ENCODE measurements around the gene MTG1. TPM values are rescaled to one million over a fixed set of nuclear protein-coding genes. Genes with fewer than 3 reads are reported as not detected.

Gene MTG1
- total and polyA plus RNA-seq, 12 donors: 17.4 to 36.2 (median 23.8) TPM

DNA sequence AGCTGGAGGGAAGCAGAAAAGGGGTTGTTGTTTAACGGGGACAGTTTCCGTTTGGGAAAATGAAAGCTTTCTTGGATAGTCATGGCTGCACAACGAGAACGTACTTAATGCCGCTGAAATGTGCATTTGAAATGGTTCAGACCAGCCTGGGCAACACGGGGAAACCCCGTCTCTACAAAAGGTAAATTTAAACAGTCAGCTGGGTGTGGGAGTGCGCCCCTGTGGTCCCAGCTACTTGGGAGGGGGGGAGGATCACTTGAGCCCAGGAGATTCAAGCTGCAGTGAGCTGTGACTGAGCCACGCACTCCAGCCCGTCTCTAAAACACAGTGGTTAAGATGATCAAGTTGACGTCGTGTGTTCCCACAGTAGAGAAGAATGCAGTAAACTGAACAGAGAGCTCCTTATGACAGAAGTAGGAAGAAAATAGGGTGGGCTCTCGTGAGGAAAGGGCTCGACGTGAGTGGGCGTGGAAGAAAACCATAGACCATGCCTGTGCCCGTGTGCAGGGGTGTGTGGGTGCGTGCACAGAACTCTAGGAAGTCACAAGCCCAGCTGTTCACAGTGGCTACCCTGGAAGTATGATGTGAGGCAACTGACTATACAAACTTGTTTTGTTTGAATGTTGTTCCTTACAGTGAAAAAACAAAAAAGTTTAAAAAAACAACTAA lies 32.0 kb upstream of the MTG1 start:
- H3K27ac ChIP-seq: no peak overlapping the region
- H3K4me1 ChIP-seq: peaks cover 0 to 22% (median 8%) of the 10 kb centered on the region in 9 donors
- peaks cover 0 to 56% (median 26%) of the 10 kb centered on the region in 9 donors for H3K36me3 ChIP-seq
- no peak for ATAC-seq
- intact Hi-C loops (cut with DNase I): no loop called here
- H3K27me3 ChIP-seq: no peaks in the 10 kb centered on the region
- TF ChIP-seq, protein P1, sequence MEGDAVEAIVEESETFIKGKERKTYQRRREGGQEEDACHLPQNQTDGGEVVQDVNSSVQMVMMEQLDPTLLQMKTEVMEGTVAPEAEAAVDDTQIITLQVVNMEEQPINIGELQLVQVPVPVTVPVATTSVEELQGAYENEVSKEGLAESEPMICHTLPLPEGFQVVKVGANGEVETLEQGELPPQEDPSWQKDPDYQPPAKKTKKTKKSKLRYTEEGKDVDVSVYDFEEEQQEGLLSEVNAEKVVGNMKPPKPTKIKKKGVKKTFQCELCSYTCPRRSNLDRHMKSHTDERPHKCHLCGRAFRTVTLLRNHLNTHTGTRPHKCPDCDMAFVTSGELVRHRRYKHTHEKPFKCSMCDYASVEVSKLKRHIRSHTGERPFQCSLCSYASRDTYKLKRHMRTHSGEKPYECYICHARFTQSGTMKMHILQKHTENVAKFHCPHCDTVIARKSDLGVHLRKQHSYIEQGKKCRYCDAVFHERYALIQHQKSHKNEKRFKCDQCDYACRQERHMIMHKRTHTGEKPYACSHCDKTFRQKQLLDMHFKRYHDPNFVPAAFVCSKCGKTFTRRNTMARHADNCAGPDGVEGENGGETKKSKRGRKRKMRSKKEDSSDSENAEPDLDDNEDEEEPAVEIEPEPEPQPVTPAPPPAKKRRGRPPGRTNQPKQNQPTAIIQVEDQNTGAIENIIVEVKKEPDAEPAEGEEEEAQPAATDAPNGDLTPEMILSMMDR (IDR thresholded peaks at IDR 0.05): no peak
- H3K9me3 ChIP-seq: peaks cover 0 to 6% (median 0%) of the 10 kb centered on the region in 11 donors
- WGBS, 2 donors: 83% methylated on average over 18 of the region's 18 CpGs
- no peak overlapping the region for H3K4me3 ChIP-seq
- no peak for DNase-seq

GRCh38 chr10:133362846-133363245 lies 31.1 kb upstream of the MTG1 start:
- ATAC-seq (no peak), DNase-seq (no peak)
- H3K27me3 ChIP-seq: no peaks in the 10 kb centered on the region
- intact Hi-C loops (cut with DNase I): no loop called here
- peaks cover 0 to 14% (median 0%) of the 10 kb centered on the region in 9 donors for H3K4me1 ChIP-seq
- peaks cover 0 to 63% (median 30%) of the 10 kb centered on the region in 9 donors for H3K36me3 ChIP-seq
- H3K27ac ChIP-seq: no peak overlapping the region
- 87 to 95% methylated on average over 13 of the region's 13 CpGs for WGBS, 2 donors
- H3K9me3 ChIP-seq: peaks cover 0 to 6% (median 0%) of the 10 kb centered on the region in 11 donors
- no peak overlapping the region for H3K4me3 ChIP-seq
- TF ChIP-seq, protein P1 (IDR thresholded peaks at IDR 0.05): no peak

DNA sequence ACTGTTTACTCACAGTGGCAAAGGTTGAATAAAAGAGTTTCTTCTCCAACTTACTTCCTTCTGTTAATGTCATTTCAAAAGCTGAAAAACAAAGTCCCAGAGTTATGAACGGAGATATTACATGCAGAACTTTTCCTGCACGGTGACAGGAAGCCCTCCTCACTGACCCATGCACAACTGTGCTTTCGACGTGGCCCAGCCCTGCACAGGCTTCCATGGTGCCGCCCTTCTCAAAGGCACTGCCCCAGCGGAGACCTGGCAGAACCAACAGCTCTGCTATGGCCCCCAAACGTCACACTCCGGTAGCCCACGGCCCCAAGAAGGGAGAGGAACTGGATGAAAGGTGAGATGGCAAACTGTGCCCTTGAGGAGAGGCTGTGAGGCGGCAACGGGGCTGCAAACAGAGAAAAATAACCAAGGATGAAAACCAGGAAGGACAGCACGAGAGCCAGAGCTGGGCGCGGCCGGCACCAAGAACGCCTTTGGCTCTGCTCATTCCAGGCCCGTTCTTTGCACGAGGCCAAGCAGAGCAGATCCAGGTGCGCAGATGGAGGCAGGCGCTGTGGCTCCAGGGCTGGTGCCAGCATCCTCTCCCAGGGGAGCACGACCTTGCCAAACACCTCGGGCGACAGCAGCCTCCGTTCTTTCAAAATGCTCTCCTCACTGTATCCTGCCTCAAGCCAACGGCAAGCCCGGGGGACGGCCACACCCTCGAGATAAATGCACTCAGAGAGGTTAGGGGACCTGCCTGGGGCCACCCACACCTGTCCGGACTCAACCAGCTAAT lies 29.1 kb upstream of the MTG1 start:
- Histone ChIP-seq H3K9me3 (peaks cover 0 to 6% (median 0%) of the 10 kb centered on the region in 11 donors), H3K27ac (peak overlapping the region in 6 of 10 donors; percentile 15 to 58 (median 32)), H3K4me1 (peaks cover 0 to 9% (median 0%) of the 10 kb centered on the region in 9 donors), H3K27me3 (no peaks in the 10 kb centered on the region), H3K36me3 (peaks cover 0 to 83% (median 47%) of the 10 kb centered on the region in 9 donors), H3K4me3 (no peak overlapping the region)
- WGBS, 2 donors: 71 to 83% methylated on average over 29 of the region's 29 CpGs
- ATAC-seq (peak in 4 of 8 donors; percentile 8 to 46 (median 40)), DNase-seq (no peak)
- intact Hi-C loops (cut with DNase I): no loop called here
- TF ChIP-seq, protein P1 (IDR thresholded peaks at IDR 0.05): no peak

GRCh38 chr10:133365461-133366129 lies 28.4 kb upstream of the MTG1 start:
- H3K27me3 ChIP-seq: no peaks in the 10 kb centered on the region
- 84 to 87% methylated on average over 13 of the region's 13 CpGs for WGBS, 2 donors
- ATAC-seq (no peak), DNase-seq (no peak)
- peaks cover 0 to 91% (median 54%) of the 10 kb centered on the region in 9 donors for H3K36me3 ChIP-seq
- no peak overlapping the region for H3K4me3 ChIP-seq
- intact Hi-C loops (cut with DNase I): no loop called here
- peaks cover 0 to 6% (median 0%) of the 10 kb centered on the region in 11 donors for H3K9me3 ChIP-seq
- TF ChIP-seq, protein P1 (IDR thresholded peaks at IDR 0.05): no peak
- H3K4me1 ChIP-seq: peaks cover 0 to 9% (median 0%) of the 10 kb centered on the region in 9 donors
- peak overlapping the region in 3 of 10 donors; percentile 22 to 58 (median 40) for H3K27ac ChIP-seq
